GM18505 (cell line): ENCODE results near the gene TK1.
"Not testable (repeated sequence)": the region's sequence is repeated elsewhere in the genome, so short reads cannot be mapped to it uniquely, and the experiment has no call there.

ENCODE experiments used
- ATAC-seq: cut with Tn5 transposase; IDR thresholded peaks from one replicate; pipeline ENCODE4 v1.9.1; 2021; ENCODE audit not compliant: unreplicated experiment
- POLR2A ChIP-seq: IDR thresholded peaks from 4 replicates; pipeline ENCODE4 v1.6.1; 2011; ENCODE audit warnings: borderline replicate concordance; ENCODE audit not compliant: insufficient read depth, insufficient read length; ENCODE audit errors: extremely low read depth

TK1 gene

DNA sequence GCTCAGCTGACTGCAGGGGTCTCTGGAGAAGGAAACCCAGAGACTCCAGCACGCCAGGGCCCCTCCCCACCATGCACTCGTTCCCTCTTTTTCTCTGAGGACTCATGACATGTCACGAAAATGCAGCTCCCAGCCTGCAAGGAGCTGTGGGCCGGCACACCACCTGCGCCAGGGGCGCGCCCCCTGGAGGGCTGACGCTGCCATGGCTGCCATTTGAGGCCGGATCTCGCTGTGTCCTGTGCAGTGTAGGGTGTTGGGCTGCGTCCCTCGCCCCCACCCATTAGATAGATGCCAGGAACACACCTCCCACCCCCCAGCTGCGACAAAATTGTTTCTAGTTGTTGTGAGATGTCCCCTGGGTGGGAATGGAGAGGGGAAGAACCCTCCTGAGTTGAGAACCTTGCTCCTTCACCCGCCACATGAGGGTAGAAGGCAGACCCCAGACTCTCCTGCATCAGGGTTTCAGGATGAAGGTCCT is 10.3 kb downstream of the TK1 start:
- ATAC-seq = no peak
- TF ChIP-seq POLR2A = no peak

- TF ChIP-seq POLR2A = no peak
- ATAC-seq = no peak
Measured at GRCh38 chr17:78175643-78175981, 11.2 kb downstream of the TK1 start.

DNA sequence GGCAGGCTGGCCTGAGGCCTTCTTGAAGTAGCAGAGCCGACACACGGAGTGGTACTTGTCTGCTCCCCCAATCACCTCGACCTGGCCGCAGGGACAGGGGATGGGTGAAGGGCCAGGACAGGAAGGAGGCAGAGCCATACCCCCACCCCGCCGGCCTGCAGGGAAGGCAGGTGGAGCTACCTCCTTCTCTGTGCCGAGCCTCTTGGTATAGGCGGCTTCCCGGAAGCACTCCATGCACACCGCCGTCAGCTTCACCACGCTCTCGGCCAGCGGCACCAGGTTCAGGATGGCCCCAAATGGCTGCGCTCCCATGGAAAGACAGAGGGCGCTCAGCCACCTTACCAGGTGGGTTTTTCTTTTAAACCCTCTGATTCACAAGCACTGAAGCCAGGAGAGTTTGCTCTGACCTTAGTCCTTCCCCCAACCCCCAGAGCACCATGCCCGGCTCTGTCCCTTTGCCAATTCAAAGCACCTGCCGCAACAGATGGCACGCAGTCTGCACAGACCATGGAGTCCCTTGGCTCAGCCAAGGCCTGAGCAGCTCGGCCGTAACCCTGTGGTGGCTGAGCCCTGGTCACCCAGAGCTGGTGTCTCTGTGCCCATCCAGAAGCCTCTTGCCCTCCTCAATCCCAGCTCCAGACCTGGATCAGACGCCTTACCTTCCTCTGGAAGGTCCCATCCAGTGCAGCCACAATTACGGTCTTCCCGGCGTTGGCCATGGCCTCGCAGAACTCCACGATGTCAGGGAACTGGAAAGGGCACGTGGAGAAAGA is 11.8 kb downstream of the TK1 start:
- ATAC-seq = no peak
- TF ChIP-seq POLR2A = peak; percentile 21

DNA sequence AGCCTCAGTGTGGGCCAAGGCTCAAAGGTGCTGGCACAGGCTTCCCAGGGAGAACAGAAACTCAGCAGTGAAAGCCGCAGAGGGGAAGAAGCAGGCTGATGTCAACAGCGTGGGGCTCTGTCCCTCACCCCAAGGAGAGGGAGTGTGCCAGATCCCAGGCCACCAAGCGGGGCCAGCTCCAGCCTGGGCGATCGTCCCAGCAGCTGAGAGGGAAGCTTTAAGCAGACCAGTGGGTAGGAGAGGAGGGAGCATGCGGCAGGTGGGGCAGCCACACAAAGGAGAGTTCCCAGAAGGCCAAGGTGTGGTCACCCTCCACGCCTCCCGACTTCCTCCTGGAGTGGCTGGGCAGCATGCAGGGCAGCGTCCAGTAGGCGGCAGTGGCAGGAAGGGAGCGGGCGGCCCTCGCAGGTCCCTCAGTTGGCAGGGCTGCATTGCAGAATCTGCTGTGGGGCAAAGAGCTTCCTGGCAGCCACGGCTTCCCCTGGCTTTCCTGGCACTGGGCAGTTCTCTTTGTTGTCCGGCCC is 12.4 kb downstream of the TK1 start:
- no peak for ATAC-seq
- TF ChIP-seq POLR2A = peak; percentile 67

- no peak for ATAC-seq
- TF ChIP-seq POLR2A = peak; percentile 58
Measured at GRCh38 chr17:78173097-78173715, 13.6 kb downstream of the TK1 start.

- TF ChIP-seq POLR2A = peak; percentile 53
- no peak for ATAC-seq
Measured at GRCh38 chr17:78172249-78173051, 14.4 kb downstream of the TK1 start.

GRCh38 chr17:78171591-78172248 is 15.1 kb downstream of the TK1 start:
- ATAC-seq = not testable (repeated sequence)

- ATAC-seq = no peak
- TF ChIP-seq POLR2A = no peak
Measured at GRCh38 chr17:78170692-78171590, 15.9 kb downstream of the TK1 start.

DNA sequence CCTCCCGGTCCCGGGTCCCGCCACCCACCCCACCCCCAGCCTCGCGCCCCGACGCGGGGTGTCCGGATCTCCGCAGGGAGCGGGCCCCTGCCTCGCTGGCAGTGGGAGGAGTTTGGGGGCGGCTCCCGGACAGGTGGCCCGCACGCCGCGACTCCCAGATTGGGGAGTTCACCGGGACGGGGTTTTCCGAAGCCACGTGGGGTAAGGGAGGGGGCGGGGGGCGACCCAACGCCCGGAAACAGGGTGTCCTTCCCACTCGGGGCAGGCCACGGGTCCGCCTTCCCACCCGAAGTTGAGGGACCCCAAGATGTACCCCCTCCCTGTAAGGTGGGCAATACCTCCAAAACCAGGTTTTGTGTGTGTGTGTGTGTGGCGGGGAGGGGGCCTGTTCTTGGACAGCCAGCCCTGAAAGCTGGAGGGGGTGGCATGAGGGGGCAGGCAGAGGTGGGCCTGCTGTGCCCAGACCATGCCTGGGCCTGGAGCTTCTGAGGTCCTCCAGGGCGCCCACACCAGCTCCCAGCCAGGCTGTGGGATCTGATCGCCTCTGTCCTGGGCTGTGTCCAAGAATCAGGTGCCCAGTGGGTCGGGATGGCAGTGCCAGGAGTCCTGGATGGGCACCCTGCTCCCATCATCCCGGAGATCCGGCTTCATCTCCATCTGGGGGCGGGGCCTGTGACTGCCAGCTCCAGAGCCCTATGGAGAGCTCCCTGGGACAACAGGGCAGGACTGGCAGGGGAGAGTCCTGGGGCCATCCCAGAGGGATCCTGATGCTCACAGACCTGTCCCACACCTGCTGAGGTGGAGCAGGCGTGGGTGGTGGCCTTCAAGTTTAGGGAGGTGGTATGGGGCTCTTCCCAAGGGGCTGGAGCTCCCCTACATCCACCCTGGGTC is 17.7 kb downstream of the TK1 start:
- ATAC-seq = peak; percentile 22
- TF ChIP-seq POLR2A = peak; percentile 33

DNA sequence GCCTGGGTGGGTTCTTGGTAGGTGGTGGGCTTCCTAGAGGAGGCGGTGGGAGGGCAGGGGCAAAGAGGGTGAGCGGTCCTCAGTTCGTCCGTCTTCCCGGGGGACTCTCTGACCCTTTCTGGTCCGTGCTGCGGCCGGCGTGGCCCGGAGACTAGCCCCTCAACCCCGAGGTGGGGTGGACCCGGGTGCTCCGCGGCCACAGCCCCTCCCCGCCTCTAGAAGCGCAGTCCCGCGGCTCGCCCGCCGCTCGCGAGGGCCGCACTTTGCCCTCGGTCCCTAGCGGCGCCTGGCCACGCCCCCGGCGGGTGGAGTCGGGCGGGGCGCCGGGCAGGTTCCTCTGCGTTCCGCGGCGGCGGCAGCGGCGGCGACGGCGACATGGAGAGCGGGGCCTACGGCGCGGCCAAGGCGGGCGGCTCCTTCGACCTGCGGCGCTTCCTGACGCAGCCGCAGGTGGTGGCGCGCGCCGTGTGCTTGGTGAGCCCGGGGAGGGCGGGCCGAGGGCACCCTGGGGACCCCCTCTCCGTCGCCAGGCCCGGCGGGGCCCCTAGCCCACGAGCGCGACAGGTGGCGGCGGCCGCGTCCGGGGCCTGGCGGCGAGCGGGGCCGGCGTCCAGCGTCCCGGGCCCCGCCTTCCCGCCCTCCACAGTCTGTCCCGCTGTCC is 18.5 kb downstream of the TK1 start, which contains the start of gene SYNGR2:
Gene SYNGR2 (plus strand): TSS at position 340 of the 661 bp plus-strand sequence. CDS start 36 bp downstream, at position 376.
- peak; percentile 44 for ATAC-seq
- peak; percentile 85 for TF ChIP-seq POLR2A

GRCh38 chr17:78166416-78166815 is 20.4 kb downstream of the TK1 start:
- TF ChIP-seq POLR2A = no peak
- ATAC-seq = no peak
